Lower leg skin (tissue), 3 donors: ENCODE results near the gene ARHGAP5.

Experiments
- CTCF ChIP-seq, 3 donors: fragments of 450-650 bp; IDR thresholded peaks; one replicate each; pipeline ENCODE4 v1.5.1; 2016; ENCODE audit warnings: antibody characterized with exemption in 3 of 3, mild to moderate bottlenecking in 3 of 3, moderate library complexity in 2 of 3
- POLR2A ChIP-seq, 2 donors: fragments of 450-650 bp; IDR thresholded peaks; one replicate each; pipeline ENCODE4 v1.6.1; 2016 to 2017; ENCODE audit warnings: antibody characterized with exemption in 2 of 2, mild to moderate bottlenecking in 1 of 2, moderate library complexity in 1 of 2

DNA sequence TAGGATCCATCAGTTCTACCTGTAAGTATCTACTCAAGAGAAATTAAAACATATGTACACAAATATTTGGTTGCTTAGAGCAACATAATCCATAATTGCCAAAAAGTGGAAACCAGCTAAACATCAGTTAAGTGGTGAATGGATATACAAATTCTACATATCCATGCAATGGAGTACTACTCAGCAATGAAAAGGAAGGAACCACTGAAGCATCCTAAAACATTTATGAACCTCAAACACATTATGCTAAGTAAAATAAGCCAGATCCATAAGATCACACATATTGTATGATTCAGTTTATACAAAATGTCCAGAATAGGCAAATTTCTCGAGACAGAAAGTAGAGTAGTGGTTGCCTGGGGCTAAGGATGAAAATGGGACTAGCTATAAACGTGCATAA lies 8.4 kb upstream of the ARHGAP5 start:
- TF ChIP-seq CTCF (IDR thresholded peaks at IDR 0.05) = no peak
- TF ChIP-seq POLR2A (IDR thresholded peaks at IDR 0.05) = no peak
